Measurements from ENCODE around the gene GET4. TPM values are rescaled to one million over a fixed set of nuclear protein-coding genes. Genes with fewer than 3 reads are reported as not detected.

The GET4 gene
- total RNA-seq, 1 experiment from 2014 or later, result 90.9 TPM

GRCh38 chr7:934469-935163 is 58.3 kb downstream of the GET4 start:
- DNase-seq (ENCODE audit: low read depth, low spot score), result no peak
- Histone ChIP-seq H3K27me3 (ENCODE audit: control insufficient read depth, insufficient read depth, low read length) (no peaks in the 10 kb centered on the region), H3K36me3 (ENCODE audit: control insufficient read depth, insufficient read depth, low read length) (no peaks in the 10 kb centered on the region), H3K4me1 (ENCODE audit: control insufficient read depth, insufficient read depth, low read length) (peaks cover 6% of the 10 kb centered on the region), H3K27ac (ENCODE audit: low read length) (no peak overlapping the region), H3K9me3 (ENCODE audit: control insufficient read depth, insufficient read depth, low read depth, low read length) (no peaks in the 10 kb centered on the region), H3K4me3 (ENCODE audit: low read depth in 2 of 2, low read length in 2 of 2) (no peak overlapping the region)
- POLR2A ChIA-PET, result no interaction called here
- in situ Hi-C loops (cut with HindIII; ENCODE audit: low pct_unique_long_range_greater_than_20kb, low sequenced_read_pairs), result no loop called here
- CTCF ChIA-PET, result no interaction called here
- no TSS peak for BruUV-seq (replicated peaks)
- no peak; the same call in 1 of the 2 replicates for ATAC-seq
- intact Hi-C loops (cut with micrococcal nuclease; ENCODE audit: unreplicated experiment), result no loop called here
- TF ChIP-seq SIN3A (IDR thresholded peaks at IDR 0.05; ENCODE audit: borderline replicate concordance, insufficient read depth, low read depth, low read length) (no peak), TCF7L2 (IDR thresholded peaks at IDR 0.05; ENCODE audit: low read depth, low read length) (no peak), POLR2AphosphoS5 (IDR thresholded peaks at IDR 0.05; ENCODE audit: low read depth, low read length) (no peak)
- TF ChIP-seq, protein P1, sequence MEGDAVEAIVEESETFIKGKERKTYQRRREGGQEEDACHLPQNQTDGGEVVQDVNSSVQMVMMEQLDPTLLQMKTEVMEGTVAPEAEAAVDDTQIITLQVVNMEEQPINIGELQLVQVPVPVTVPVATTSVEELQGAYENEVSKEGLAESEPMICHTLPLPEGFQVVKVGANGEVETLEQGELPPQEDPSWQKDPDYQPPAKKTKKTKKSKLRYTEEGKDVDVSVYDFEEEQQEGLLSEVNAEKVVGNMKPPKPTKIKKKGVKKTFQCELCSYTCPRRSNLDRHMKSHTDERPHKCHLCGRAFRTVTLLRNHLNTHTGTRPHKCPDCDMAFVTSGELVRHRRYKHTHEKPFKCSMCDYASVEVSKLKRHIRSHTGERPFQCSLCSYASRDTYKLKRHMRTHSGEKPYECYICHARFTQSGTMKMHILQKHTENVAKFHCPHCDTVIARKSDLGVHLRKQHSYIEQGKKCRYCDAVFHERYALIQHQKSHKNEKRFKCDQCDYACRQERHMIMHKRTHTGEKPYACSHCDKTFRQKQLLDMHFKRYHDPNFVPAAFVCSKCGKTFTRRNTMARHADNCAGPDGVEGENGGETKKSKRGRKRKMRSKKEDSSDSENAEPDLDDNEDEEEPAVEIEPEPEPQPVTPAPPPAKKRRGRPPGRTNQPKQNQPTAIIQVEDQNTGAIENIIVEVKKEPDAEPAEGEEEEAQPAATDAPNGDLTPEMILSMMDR (IDR thresholded peaks at IDR 0.05), result no peak
- TF ChIP-seq, protein P2, sequence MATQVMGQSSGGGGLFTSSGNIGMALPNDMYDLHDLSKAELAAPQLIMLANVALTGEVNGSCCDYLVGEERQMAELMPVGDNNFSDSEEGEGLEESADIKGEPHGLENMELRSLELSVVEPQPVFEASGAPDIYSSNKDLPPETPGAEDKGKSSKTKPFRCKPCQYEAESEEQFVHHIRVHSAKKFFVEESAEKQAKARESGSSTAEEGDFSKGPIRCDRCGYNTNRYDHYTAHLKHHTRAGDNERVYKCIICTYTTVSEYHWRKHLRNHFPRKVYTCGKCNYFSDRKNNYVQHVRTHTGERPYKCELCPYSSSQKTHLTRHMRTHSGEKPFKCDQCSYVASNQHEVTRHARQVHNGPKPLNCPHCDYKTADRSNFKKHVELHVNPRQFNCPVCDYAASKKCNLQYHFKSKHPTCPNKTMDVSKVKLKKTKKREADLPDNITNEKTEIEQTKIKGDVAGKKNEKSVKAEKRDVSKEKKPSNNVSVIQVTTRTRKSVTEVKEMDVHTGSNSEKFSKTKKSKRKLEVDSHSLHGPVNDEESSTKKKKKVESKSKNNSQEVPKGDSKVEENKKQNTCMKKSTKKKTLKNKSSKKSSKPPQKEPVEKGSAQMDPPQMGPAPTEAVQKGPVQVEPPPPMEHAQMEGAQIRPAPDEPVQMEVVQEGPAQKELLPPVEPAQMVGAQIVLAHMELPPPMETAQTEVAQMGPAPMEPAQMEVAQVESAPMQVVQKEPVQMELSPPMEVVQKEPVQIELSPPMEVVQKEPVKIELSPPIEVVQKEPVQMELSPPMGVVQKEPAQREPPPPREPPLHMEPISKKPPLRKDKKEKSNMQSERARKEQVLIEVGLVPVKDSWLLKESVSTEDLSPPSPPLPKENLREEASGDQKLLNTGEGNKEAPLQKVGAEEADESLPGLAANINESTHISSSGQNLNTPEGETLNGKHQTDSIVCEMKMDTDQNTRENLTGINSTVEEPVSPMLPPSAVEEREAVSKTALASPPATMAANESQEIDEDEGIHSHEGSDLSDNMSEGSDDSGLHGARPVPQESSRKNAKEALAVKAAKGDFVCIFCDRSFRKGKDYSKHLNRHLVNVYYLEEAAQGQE (IDR thresholded peaks at IDR 0.05; ENCODE audit: insufficient read depth in 1 of 2, low read depth in 2 of 2, low read length in 1 of 2), result no peak

DNA sequence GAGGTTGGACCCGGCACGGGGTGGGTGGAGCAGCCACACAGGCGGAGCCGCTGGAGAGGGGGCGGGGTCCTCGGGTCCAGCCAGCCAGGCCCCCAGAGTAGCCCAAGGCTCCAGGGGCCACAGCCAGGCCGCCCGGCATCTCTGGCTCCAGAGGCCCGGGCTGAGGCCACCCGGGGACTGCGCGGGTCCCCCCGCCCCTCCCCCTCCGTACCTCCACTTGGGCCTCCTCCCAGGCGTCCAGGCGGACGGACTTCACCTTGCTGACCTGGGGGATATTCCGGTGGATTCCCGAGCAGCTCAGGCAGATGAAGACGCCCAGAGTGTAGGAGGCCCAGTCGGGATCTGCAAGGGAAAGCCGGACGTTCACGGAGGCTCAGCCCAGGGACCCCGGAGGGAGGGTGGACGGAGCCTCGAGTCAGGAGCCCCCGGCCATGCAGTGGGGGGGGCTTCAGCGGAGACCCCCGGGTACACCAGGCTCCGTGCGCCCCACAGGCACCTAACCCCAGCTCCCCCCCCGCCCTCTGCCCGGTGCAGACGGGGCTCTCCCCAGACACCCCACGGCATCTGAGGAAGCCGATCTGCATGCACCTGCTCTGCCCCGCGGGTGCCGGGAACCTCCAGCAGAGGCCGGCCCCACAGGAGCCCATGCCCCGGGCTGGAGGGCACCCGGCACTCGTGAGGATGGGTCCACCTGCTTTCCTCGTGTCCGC is 59.0 kb downstream of the GET4 start:
- CTCF ChIA-PET, result no interaction called here
- Histone ChIP-seq H3K27ac (ENCODE audit: low read length) (no peak overlapping the region), H3K27me3 (ENCODE audit: control insufficient read depth, insufficient read depth, low read length) (no peaks in the 10 kb centered on the region; the same call in 1 of the 2 replicates), H3K36me3 (ENCODE audit: control insufficient read depth, insufficient read depth, low read length) (no peaks in the 10 kb centered on the region), H3K4me3 (ENCODE audit: low read depth in 2 of 2, low read length in 2 of 2) (no peak overlapping the region), H3K4me1 (ENCODE audit: control insufficient read depth, insufficient read depth, low read length) (peaks cover 6% of the 10 kb centered on the region), H3K9me3 (ENCODE audit: control insufficient read depth, insufficient read depth, low read depth, low read length) (peaks cover 2% of the 10 kb centered on the region; the same call in 1 of the 2 replicates)
- no peak for DNase-seq (ENCODE audit: low read depth, low spot score)
- TF ChIP-seq, protein P1 (IDR thresholded peaks at IDR 0.05), result no peak
- TF ChIP-seq SIN3A (IDR thresholded peaks at IDR 0.05; ENCODE audit: borderline replicate concordance, insufficient read depth, low read depth, low read length), result no peak
- no peak for TF ChIP-seq TCF7L2 (IDR thresholded peaks at IDR 0.05; ENCODE audit: low read depth, low read length)
- no peak for TF ChIP-seq POLR2AphosphoS5 (IDR thresholded peaks at IDR 0.05; ENCODE audit: low read depth, low read length)
- TF ChIP-seq, protein P2 (IDR thresholded peaks at IDR 0.05; ENCODE audit: insufficient read depth in 1 of 2, low read depth in 2 of 2, low read length in 1 of 2), result no peak
- no TSS peak for BruUV-seq (replicated peaks)
- peak; percentile 48; the same call in 1 of the 2 replicates for ATAC-seq
- in situ Hi-C loops (cut with HindIII; ENCODE audit: low pct_unique_long_range_greater_than_20kb, low sequenced_read_pairs), result no loop called here
- POLR2A ChIA-PET, result no interaction called here
- intact Hi-C loops (cut with micrococcal nuclease; ENCODE audit: unreplicated experiment), result no loop called here

Data from Panc1 (cell line).